Measurements from ENCODE around the gene ACTRT3. TPM values are rescaled to one million over a fixed set of nuclear protein-coding genes. Genes with fewer than 3 reads are reported as not detected.

ACTRT3 gene
- polyA plus RNA-seq (2013, experiment 1 of 2) = 0.41 TPM
- 0.20 TPM for polyA plus RNA-seq (2013, experiment 2 of 2)

- peaks cover 3% of the 10 kb centered on the region for H3K36me3 ChIP-seq (ENCODE audit: control insufficient read depth, insufficient read depth, low read length)
- H3K4me1 ChIP-seq (ENCODE audit: control insufficient read depth, insufficient read depth, low read length, poor library complexity, severe bottlenecking) = peaks cover 7% of the 10 kb centered on the region
- H3K4me3 ChIP-seq (ENCODE audit: extremely low read depth, insufficient read depth, low read length, poor library complexity, severe bottlenecking) = peak within 1 kb of the TSS; percentile 40
- no peaks in the 10 kb centered on the region for H3K9me3 ChIP-seq (ENCODE audit: control insufficient read depth, low read length)
- H3K27ac ChIP-seq (ENCODE audit: low read depth, low read length, severe bottlenecking) = peak within 1 kb of the TSS; percentile 88
- 8 to 10% methylated on average over 25 to 46 of the region's 51 CpGs for whole genome bisulfite sequencing, 2 experiments (ENCODE audit: insufficient coverage in 2 of 2)
Measured at GRCh38 chr3:169769287-169770181, at the start of gene ACTRT3. Gene ACTRT3, minus strand, starts transcription at chr3:169769561. Its CDS starts 41 bp downstream, at chr3:169769520.

GRCh38 chr3:169818316-169818715 is 49.0 kb upstream of the ACTRT3 start:
- Histone ChIP-seq H3K4me3 (ENCODE audit: extremely low read depth, insufficient read depth, low read length, poor library complexity, severe bottlenecking) (no peak overlapping the region), H3K27ac (ENCODE audit: low read depth, low read length, severe bottlenecking) (no peak overlapping the region), H3K4me1 (ENCODE audit: control insufficient read depth, insufficient read depth, low read length, poor library complexity, severe bottlenecking) (peaks cover 8% of the 10 kb centered on the region), H3K9me3 (ENCODE audit: control insufficient read depth, low read length) (peaks cover 13% of the 10 kb centered on the region), H3K36me3 (ENCODE audit: control insufficient read depth, insufficient read depth, low read length) (no peaks in the 10 kb centered on the region)
- no CpG with 5 or more reads among the region's 2 CpGs for WGBS, 2 experiments (ENCODE audit: insufficient coverage in 2 of 2)

DNA sequence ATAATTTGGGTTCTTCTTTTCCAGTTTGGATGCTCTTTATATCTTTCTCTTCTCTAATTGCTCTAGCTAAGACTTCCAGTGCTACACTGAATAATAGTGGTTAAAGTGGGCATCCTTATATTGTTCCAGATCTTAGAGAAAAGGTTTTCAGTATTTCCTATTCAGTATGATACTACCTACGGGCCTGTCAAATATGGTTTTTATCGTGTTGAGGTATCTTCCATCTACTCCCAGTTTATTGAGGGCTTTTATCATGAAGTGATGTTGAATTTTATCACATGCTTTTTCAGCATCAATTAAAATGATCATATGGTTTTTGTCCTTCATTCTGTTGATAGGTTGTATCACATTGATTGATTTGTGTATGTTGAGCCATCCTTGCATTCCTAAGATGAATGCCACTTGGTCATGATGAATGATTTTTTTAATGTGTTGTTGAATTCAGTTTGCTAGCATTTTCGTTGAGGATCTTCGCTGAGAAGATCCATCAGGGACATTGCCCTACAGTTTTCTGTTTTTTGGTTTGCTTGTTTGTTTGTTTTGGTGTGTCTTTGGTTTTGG is 46.3 kb upstream of the ACTRT3 start:
- H3K9me3 ChIP-seq (ENCODE audit: control insufficient read depth, low read length) = peaks cover 13% of the 10 kb centered on the region
- H3K36me3 ChIP-seq (ENCODE audit: control insufficient read depth, insufficient read depth, low read length) = no peaks in the 10 kb centered on the region
- peaks cover 14% of the 10 kb centered on the region for H3K4me1 ChIP-seq (ENCODE audit: control insufficient read depth, insufficient read depth, low read length, poor library complexity, severe bottlenecking)
- H3K27ac ChIP-seq (ENCODE audit: low read depth, low read length, severe bottlenecking) = no peak overlapping the region
- WGBS, 2 experiments (ENCODE audit: insufficient coverage in 2 of 2) = 86 to 87% methylated on average over 2 of the region's 4 CpGs
- no peak overlapping the region for H3K4me3 ChIP-seq (ENCODE audit: extremely low read depth, insufficient read depth, low read length, poor library complexity, severe bottlenecking)

- 84 to 87% methylated on average over 22 of the region's 27 CpGs for WGBS, 2 experiments (ENCODE audit: insufficient coverage in 2 of 2)
- Histone ChIP-seq H3K36me3 (ENCODE audit: control insufficient read depth, insufficient read depth, low read length) (no peaks in the 10 kb centered on the region), H3K4me3 (ENCODE audit: extremely low read depth, insufficient read depth, low read length, poor library complexity, severe bottlenecking) (no peak overlapping the region), H3K27ac (ENCODE audit: low read depth, low read length, severe bottlenecking) (no peak overlapping the region), H3K4me1 (ENCODE audit: control insufficient read depth, insufficient read depth, low read length, poor library complexity, severe bottlenecking) (peaks cover 14% of the 10 kb centered on the region), H3K9me3 (ENCODE audit: control insufficient read depth, low read length) (peaks cover 13% of the 10 kb centered on the region)
Measured at GRCh38 chr3:169813757-169814517, 44.6 kb upstream of the ACTRT3 start.

GRCh38 chr3:169813278-169813677 is 43.9 kb upstream of the ACTRT3 start:
- WGBS, 2 experiments (ENCODE audit: insufficient coverage in 2 of 2) = 78 to 90% methylated on average over 3 to 7 of the region's 8 CpGs
- Histone ChIP-seq H3K36me3 (ENCODE audit: control insufficient read depth, insufficient read depth, low read length) (no peaks in the 10 kb centered on the region), H3K9me3 (ENCODE audit: control insufficient read depth, low read length) (peaks cover 13% of the 10 kb centered on the region), H3K4me1 (ENCODE audit: control insufficient read depth, insufficient read depth, low read length, poor library complexity, severe bottlenecking) (peaks cover 8% of the 10 kb centered on the region), H3K27ac (ENCODE audit: low read depth, low read length, severe bottlenecking) (no peak overlapping the region), H3K4me3 (ENCODE audit: extremely low read depth, insufficient read depth, low read length, poor library complexity, severe bottlenecking) (no peak overlapping the region)

DNA sequence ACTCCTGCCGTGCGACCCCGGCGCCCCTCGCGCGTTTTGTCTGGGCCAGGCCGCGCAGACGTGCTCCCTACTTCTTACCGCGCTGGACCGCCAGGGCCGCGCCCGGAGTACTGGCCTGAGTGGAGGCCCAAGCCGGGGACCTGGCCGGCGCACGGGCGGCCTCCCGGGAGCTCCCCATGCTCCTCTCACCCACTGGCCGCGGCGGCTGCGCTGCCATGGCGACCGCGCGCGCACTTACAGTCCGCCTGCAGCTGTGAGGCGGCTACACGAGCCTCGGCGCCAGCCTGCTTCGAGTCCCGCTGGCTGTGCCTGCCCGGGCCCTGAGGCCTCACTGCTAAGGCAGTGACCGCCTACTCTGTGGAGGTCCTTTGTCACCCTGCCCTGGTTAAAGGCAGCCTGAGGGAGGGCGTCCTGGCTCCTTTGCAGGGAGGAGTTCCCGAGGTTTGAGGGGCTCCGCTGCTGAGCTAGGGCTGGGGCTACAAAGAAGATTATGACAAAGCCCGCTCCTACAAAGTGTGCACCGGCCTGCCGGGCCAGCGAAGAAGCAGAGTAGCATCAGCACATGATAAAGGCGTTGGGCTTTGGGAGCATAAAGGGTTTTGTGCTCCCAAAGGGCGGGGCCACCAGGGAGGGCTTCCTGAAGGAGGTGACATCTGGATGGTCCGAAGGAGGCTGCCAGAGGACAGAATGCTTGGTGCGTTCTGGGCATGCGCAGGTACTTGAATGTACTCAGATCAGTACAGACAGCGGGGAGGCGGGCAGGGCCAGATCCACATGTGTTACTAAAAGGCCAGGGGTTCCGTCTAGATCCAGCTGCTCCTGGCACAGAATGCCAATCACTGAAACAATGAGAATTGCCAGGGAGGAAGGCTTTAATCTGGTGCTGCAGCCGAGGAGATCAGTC is 43.2 kb upstream of the ACTRT3 start, which contains the start of the genes LRRC34 and LRRIQ4:
TSS of gene LRRC34 (minus strand) at position 573 of the 904 bp plus-strand sequence. CDS start at position 217, 356 bp downstream.
TSS of gene LRRIQ4 (plus strand) at position 539 of the 904 bp plus-strand sequence. CDS start 9,052 bp downstream, outside the sequence.
- Histone ChIP-seq H3K36me3 (ENCODE audit: control insufficient read depth, insufficient read depth, low read length) (no peaks in the 10 kb centered on the region), H3K4me1 (ENCODE audit: control insufficient read depth, insufficient read depth, low read length, poor library complexity, severe bottlenecking) (peaks cover 6% of the 10 kb centered on the region), H3K9me3 (ENCODE audit: control insufficient read depth, low read length) (peaks cover 13% of the 10 kb centered on the region), H3K4me3 (ENCODE audit: extremely low read depth, insufficient read depth, low read length, poor library complexity, severe bottlenecking) (peak within 1 kb of the TSS; percentile 40), H3K27ac (ENCODE audit: low read depth, low read length, severe bottlenecking) (peak within 1 kb of the TSS; percentile 62)
- WGBS, 2 experiments (ENCODE audit: insufficient coverage in 2 of 2) = 23 to 32% methylated on average over 47 to 52 of the region's 56 CpGs

DNA sequence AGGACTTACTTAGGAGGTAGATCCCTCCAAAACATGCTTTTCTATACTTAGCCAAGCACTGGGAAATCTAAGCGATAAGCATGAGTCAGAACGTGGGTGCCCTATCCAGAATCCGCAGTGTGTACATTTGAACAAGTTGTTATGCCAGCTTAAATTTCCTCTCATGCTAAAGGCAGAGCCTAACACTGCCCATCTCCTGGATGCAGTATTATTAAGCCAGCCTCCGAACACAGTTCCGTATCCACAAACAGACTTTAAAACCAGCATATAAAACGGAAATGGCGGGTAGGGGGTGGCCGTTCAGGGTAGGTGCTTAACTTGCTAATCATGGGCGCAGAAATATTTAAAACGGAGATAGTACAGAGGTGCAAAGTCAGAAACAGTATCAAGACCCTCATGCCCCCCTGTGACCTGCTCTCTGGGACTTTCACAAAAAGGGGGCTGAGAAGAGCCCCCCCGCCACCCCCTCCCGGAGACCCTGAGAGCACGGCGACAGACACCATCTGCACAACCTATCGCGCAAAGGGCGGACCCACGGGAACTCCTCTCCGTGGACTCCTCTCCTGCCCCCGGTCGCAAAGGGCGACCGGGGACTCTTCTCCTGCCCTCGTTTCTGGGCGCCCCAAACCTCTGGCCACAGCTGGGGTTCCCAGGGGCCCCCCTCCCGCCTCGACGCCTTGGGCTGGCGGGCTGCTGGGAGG is 42.4 kb upstream of the ACTRT3 start:
- Histone ChIP-seq H3K4me1 (ENCODE audit: control insufficient read depth, insufficient read depth, low read length, poor library complexity, severe bottlenecking) (peaks cover 6% of the 10 kb centered on the region), H3K27ac (ENCODE audit: low read depth, low read length, severe bottlenecking) (peak overlapping the region; percentile 62), H3K9me3 (ENCODE audit: control insufficient read depth, low read length) (peaks cover 13% of the 10 kb centered on the region), H3K4me3 (ENCODE audit: extremely low read depth, insufficient read depth, low read length, poor library complexity, severe bottlenecking) (peak overlapping the region; percentile 40), H3K36me3 (ENCODE audit: control insufficient read depth, insufficient read depth, low read length) (no peaks in the 10 kb centered on the region)
- 57 to 65% methylated on average over 19 to 22 of the region's 29 CpGs for WGBS, 2 experiments (ENCODE audit: insufficient coverage in 2 of 2)

- Histone ChIP-seq H3K4me3 (ENCODE audit: extremely low read depth, insufficient read depth, low read length, poor library complexity, severe bottlenecking) (no peak overlapping the region), H3K4me1 (ENCODE audit: control insufficient read depth, insufficient read depth, low read length, poor library complexity, severe bottlenecking) (peaks cover 6% of the 10 kb centered on the region), H3K9me3 (ENCODE audit: control insufficient read depth, low read length) (peaks cover 5% of the 10 kb centered on the region), H3K36me3 (ENCODE audit: control insufficient read depth, insufficient read depth, low read length) (no peaks in the 10 kb centered on the region), H3K27ac (ENCODE audit: low read depth, low read length, severe bottlenecking) (no peak overlapping the region)
- 81 to 83% methylated on average over 1 to 2 of the region's 2 CpGs for WGBS, 2 experiments (ENCODE audit: insufficient coverage in 2 of 2)
Measured at GRCh38 chr3:169809230-169809795, 40.0 kb upstream of the ACTRT3 start.

- WGBS, 2 experiments (ENCODE audit: insufficient coverage in 2 of 2) = no CpG with 5 or more reads among the region's 3 CpGs
- H3K4me1 ChIP-seq (ENCODE audit: control insufficient read depth, insufficient read depth, low read length, poor library complexity, severe bottlenecking) = no peaks in the 10 kb centered on the region
- H3K27ac ChIP-seq (ENCODE audit: low read depth, low read length, severe bottlenecking) = no peak overlapping the region
- H3K4me3 ChIP-seq (ENCODE audit: extremely low read depth, insufficient read depth, low read length, poor library complexity, severe bottlenecking) = no peak overlapping the region
- H3K9me3 ChIP-seq (ENCODE audit: control insufficient read depth, low read length) = no peaks in the 10 kb centered on the region
- H3K36me3 ChIP-seq (ENCODE audit: control insufficient read depth, insufficient read depth, low read length) = no peaks in the 10 kb centered on the region
Measured at GRCh38 chr3:169804681-169805080, 35.3 kb upstream of the ACTRT3 start.
